Testis (tissue), 3 donors: Measurements from ENCODE around the gene GNL2. TPM values are rescaled to one million over a fixed set of nuclear protein-coding genes. Genes with fewer than 3 reads are reported as not detected.

Source experiments
- DNase-seq: peaks from one replicate; pipeline ENCODE4 v3.0.0-alpha.2; 2019
- H3K27ac ChIP-seq, 2 donors: fragments of 200-600 bp; sonication (generic); one replicate each; pipeline ENCODE4 v1.5.1; 2019
- H3K27me3 ChIP-seq: fragments of 200-600 bp; sonication (generic); one replicate; pipeline ENCODE4 v1.5.1; 2019
- H3K36me3 ChIP-seq: fragments of 200-600 bp; sonication (generic); one replicate; pipeline ENCODE4 v1.5.1; 2017; ENCODE audit warnings: low read depth; ENCODE audit errors: missing control alignments
- H3K4me1 ChIP-seq: fragments of 200-600 bp; sonication (generic); one replicate; pipeline ENCODE4 v1.5.1; 2019
- H3K4me3 ChIP-seq, 2 donors: fragments of 200-600 bp; sonication (generic); one replicate each; pipeline ENCODE4 v1.5.1; 2017 to 2019
- H3K9me3 ChIP-seq: fragments of 200-600 bp; sonication (generic); one replicate; pipeline ENCODE4 v1.5.1; 2017
- CTCF ChIP-seq, 3 experiments: fragments of 450-650 bp in 2 of 3; fragments of 200-600 bp in 1 of 3; sonication (generic) in 1 of 3; IDR thresholded peaks; one replicate each; pipeline ENCODE4 v1.5.1; 2016 to 2019; ENCODE audit warnings: antibody characterized with exemption in 3 of 3, mild to moderate bottlenecking in 2 of 3, moderate library complexity in 1 of 3
- POLR2A ChIP-seq: fragments of 450-650 bp; IDR thresholded peaks from one replicate; pipeline ENCODE4 v1.6.1; 2017; ENCODE audit warnings: antibody characterized with exemption, mild to moderate bottlenecking, moderate library complexity
- WGBS, 2 donors: methylation state at CpG; one replicate each; pipeline ENCODE4 v1.1.5; 2018; 5-methylcytosine and 5-hydroxymethylcytosine counted together
- intact Hi-C: fragments of 100-400 bp; cut with DNase I; formaldehyde crosslinking; loops from one replicate; pipeline ENCODE4 v1.15.1; 2023; ENCODE audit warnings: low total_unique reads
- polyA plus RNA-seq: library from polyadenylated mRNA; stranded (reverse); fragments of 350-450 nt; fragmentation: Illumina TruSeq; extraction: RNeasy Lipid Tissue Mini Kit (QIAGEN cat#74804); gene quantifications from one replicate; pipeline ENCODE4 v1.2.3, GENCODE V29; 2014; ENCODE audit warnings: low read depth, low replicate concordance; ENCODE audit not compliant: insufficient read depth
- total RNA-seq, 2 donors: library from RNA; depleted of rRNA; stranded (reverse); fragments of >200 nt; gene quantifications; one replicate each; pipeline ENCODE4 v1.2.3, GENCODE V29; 2016

Gene GNL2
- total and polyA plus RNA-seq, 3 donors from 2014 or later: 34.4 to 78.7 (median 57.4) TPM

- WGBS, 2 donors: 0 to 1% methylated on average over 13 to 40 of the region's 72 CpGs
- Histone ChIP-seq H3K9me3 (no peaks in the 10 kb centered on the region), H3K36me3 (no peaks in the 10 kb centered on the region), H3K27me3 (no peaks in the 10 kb centered on the region), H3K4me3 (peak within 1 kb of the TSS in 1 of 2 donors; percentile 45), H3K4me1 (peaks cover 10% of the 10 kb centered on the region), H3K27ac (no peak within 1 kb of the TSS)
- TF ChIP-seq CTCF (IDR thresholded peaks at IDR 0.05): no peak
- no peak for TF ChIP-seq POLR2A
- DNase-seq: no peak
- intact Hi-C loops: no loop called here
Observed at GRCh38 chr1:37634244-37634991, 38.7 kb upstream of the GNL2 start, which contains the start of gene RSPO1. Gene RSPO1 (minus strand): TSS chr1:37634892. CDS start chr1:37629661, 5,231 bp downstream.

- 2 to 7% methylated on average over 13 to 20 of the region's 20 CpGs for WGBS, 2 donors
- intact Hi-C loops: no loop called here
- peak overlapping the region in 1 of 2 donors; percentile 45 for H3K4me3 ChIP-seq
Observed at GRCh38 chr1:37633938-37634243, 38.2 kb upstream of the GNL2 start.

GRCh38 chr1:37633040-37633937 is 37.6 kb upstream of the GNL2 start:
- Histone ChIP-seq H3K27ac (no peak overlapping the region), H3K4me3 (peak overlapping the region in 1 of 2 donors; percentile 45), H3K27me3 (no peaks in the 10 kb centered on the region), H3K4me1 (peaks cover 10% of the 10 kb centered on the region), H3K9me3 (no peaks in the 10 kb centered on the region), H3K36me3 (no peaks in the 10 kb centered on the region)
- no peak for DNase-seq
- intact Hi-C loops: no loop called here
- no peak for TF ChIP-seq CTCF (IDR thresholded peaks at IDR 0.05)
- no peak for TF ChIP-seq POLR2A
- WGBS, 2 donors: 4 to 8% methylated on average over 22 to 30 of the region's 31 CpGs

More at GRCh38 chr1:37633938-37634243, 38.2 kb upstream of the GNL2 start:
- no peaks in the 10 kb centered on the region for H3K9me3 ChIP-seq
- peaks cover 10% of the 10 kb centered on the region for H3K4me1 ChIP-seq
- DNase-seq: no peak
- no peaks in the 10 kb centered on the region for H3K27me3 ChIP-seq
- no peaks in the 10 kb centered on the region for H3K36me3 ChIP-seq
- no peak overlapping the region for H3K27ac ChIP-seq
- TF ChIP-seq POLR2A: no peak
- no peak for TF ChIP-seq CTCF (IDR thresholded peaks at IDR 0.05)

- no peak for DNase-seq
- no peaks in the 10 kb centered on the region for H3K36me3 ChIP-seq
- H3K27ac ChIP-seq: no peak overlapping the region
- no peaks in the 10 kb centered on the region for H3K27me3 ChIP-seq
- TF ChIP-seq POLR2A (no peak), CTCF (IDR thresholded peaks at IDR 0.05) (no peak)
- WGBS, 2 donors: 33 to 50% methylated on average over 5 of the region's 5 CpGs
- intact Hi-C loops: no loop called here
- no peaks in the 10 kb centered on the region for H3K9me3 ChIP-seq
- H3K4me1 ChIP-seq: peaks cover 10% of the 10 kb centered on the region
- no peak overlapping the region for H3K4me3 ChIP-seq
Observed at GRCh38 chr1:37631036-37631435, 35.3 kb upstream of the GNL2 start.
